WTC11 (cell line): ENCODE data around the gene ERC2. TPM values are rescaled to one million over a fixed set of nuclear protein-coding genes. Genes with fewer than 3 reads are reported as not detected.

Source experiments
- ATAC-seq: fragments of 200-7000 bp; cut with Tn5 transposase; 2 replicates; pipeline ENCODE4 v1.10.0; 2021; ENCODE audit warnings: mild to moderate bottlenecking, moderate library complexity
- CTCF ChIA-PET: fragments of 300-600 bp; sonication (Branson Sonifier 250); formaldehyde crosslinking; loops from one replicate; lab custom pipeline; 2021; ENCODE audit warnings: antibody characterized with exemption; lab: Charles Lee
- POLR2A ChIA-PET: fragments of 350-600 bp; sonication (Branson Sonifier 250); formaldehyde crosslinking; loops from one replicate; lab custom pipeline; 2021; ENCODE audit warnings: antibody characterized with exemption; lab: Charles Lee
- DNase-seq: peaks from one replicate; pipeline ENCODE4 v3.0.0; 2021; ENCODE audit warnings: low spot score
- H3K27ac Mint-ChIP-seq: 2 replicates; pipeline ENCODE4 v1.8.0; 2021; ENCODE audit warnings: mixed read lengths
- H3K27me3 Mint-ChIP-seq: 2 replicates; pipeline ENCODE4 v1.8.0; 2021; ENCODE audit warnings: low read depth, mild to moderate bottlenecking, moderate library complexity, mixed read lengths
- H3K36me3 Mint-ChIP-seq: 2 replicates; pipeline ENCODE4 v1.8.0; 2021; ENCODE audit warnings: mixed read lengths
- H3K4me1 Mint-ChIP-seq: 2 replicates; pipeline ENCODE4 v1.8.0; 2022; ENCODE audit warnings: mixed read lengths
- H3K4me3 Mint-ChIP-seq: 2 replicates; pipeline ENCODE4 v1.8.0; 2021; ENCODE audit warnings: mild to moderate bottlenecking, moderate library complexity, mixed read lengths
- H3K9me3 Mint-ChIP-seq: 2 replicates; pipeline ENCODE4 v1.8.0; 2021; ENCODE audit warnings: mixed read lengths
- ATF1 ChIP-seq: sonication (generic); formaldehyde crosslinking; IDR thresholded peaks from 2 replicates; pipeline ENCODE4 v1.8.1; 2023; ENCODE audit warnings: mild to moderate bottlenecking, moderate library complexity, missing genetic modification reagents
- EMX1 ChIP-seq: fragments of 250-450 bp; sonication (Bioruptor Pico); IDR thresholded peaks from 2 replicates; pipeline ENCODE4 v1.8.0; 2021; ENCODE audit warnings: mild to moderate bottlenecking
- ETV6 ChIP-seq: sonication (generic); formaldehyde crosslinking; IDR thresholded peaks from 2 replicates; pipeline ENCODE4 v1.8.1; 2022; ENCODE audit warnings: mild to moderate bottlenecking, missing genetic modification reagents
- FOXP4 ChIP-seq: sonication (generic); formaldehyde crosslinking; IDR thresholded peaks from 2 replicates; pipeline ENCODE4 v1.8.0; 2022; ENCODE audit warnings: mild to moderate bottlenecking, missing genetic modification reagents
- GTF2I ChIP-seq: fragments of 250-450 bp; sonication (Bioruptor Pico); conservative IDR thresholded peaks from 2 replicates; pipeline ENCODE4 v1.4.0; 2021; ENCODE audit warnings: mild to moderate bottlenecking
- JAZF1 ChIP-seq: fragments of 250-450 bp; sonication (Bioruptor Pico); IDR thresholded peaks from 2 replicates; pipeline ENCODE4 v1.9.0; 2021; ENCODE audit warnings: moderate library complexity, mild to moderate bottlenecking, inconsistent platforms
- JUN ChIP-seq: sonication (generic); formaldehyde crosslinking; IDR thresholded peaks from 2 replicates; pipeline ENCODE4 v1.8.0; 2023; ENCODE audit warnings: mild to moderate bottlenecking, missing genetic modification reagents
- KAT7 ChIP-seq: sonication (generic); formaldehyde crosslinking; IDR thresholded peaks from 2 replicates; pipeline ENCODE4 v1.8.1; 2023; ENCODE audit warnings: missing genetic modification reagents, mild to moderate bottlenecking, borderline replicate concordance
- NFATC4 ChIP-seq: fragments of 250-450 bp; sonication (Bioruptor Pico); IDR thresholded peaks from 2 replicates; pipeline ENCODE4 v1.9.0; 2021; ENCODE audit warnings: mild to moderate bottlenecking
- NFE2L1 ChIP-seq: sonication (generic); formaldehyde crosslinking; IDR thresholded peaks from 2 replicates; pipeline ENCODE4 v1.8.1; 2023; ENCODE audit warnings: missing genetic modification reagents
- NR2C2 ChIP-seq: sonication (generic); formaldehyde crosslinking; IDR thresholded peaks from 2 replicates; pipeline ENCODE4 v1.8.0; 2022; ENCODE audit warnings: mild to moderate bottlenecking, missing genetic modification reagents
- NR3C1 ChIP-seq: sonication (generic); formaldehyde crosslinking; conservative IDR thresholded peaks from 2 replicates; pipeline ENCODE4 v1.8.1; 2023; ENCODE audit warnings: low read depth, mild to moderate bottlenecking, missing genetic modification reagents
- PRRX2 ChIP-seq: fragments of 250-450 bp; sonication (Bioruptor Pico); IDR thresholded peaks from 2 replicates; pipeline ENCODE4 v1.8.0; 2021; ENCODE audit warnings: mild to moderate bottlenecking
- RELA ChIP-seq: sonication (generic); formaldehyde crosslinking; IDR thresholded peaks from 2 replicates; pipeline ENCODE4 v1.8.1; 2022; ENCODE audit warnings: missing genetic modification reagents, mild to moderate bottlenecking, borderline replicate concordance
- RORB ChIP-seq: fragments of 250-450 bp; sonication (Bioruptor Pico); IDR thresholded peaks from 2 replicates; pipeline ENCODE4 v1.9.0; 2021; ENCODE audit warnings: mild to moderate bottlenecking
- SP1 ChIP-seq: sonication (generic); formaldehyde crosslinking; conservative IDR thresholded peaks from 2 replicates; pipeline ENCODE4 v1.8.1; 2022; ENCODE audit warnings: missing genetic modification reagents
- STAT6 ChIP-seq: sonication (generic); formaldehyde crosslinking; conservative IDR thresholded peaks from 2 replicates; pipeline ENCODE4 v1.8.1; 2023; ENCODE audit warnings: mild to moderate bottlenecking, low read depth, missing genetic modification reagents, moderate library complexity
- TCF7 ChIP-seq: sonication (generic); formaldehyde crosslinking; IDR thresholded peaks from 2 replicates; pipeline ENCODE4 v1.8.0; 2022; ENCODE audit warnings: mild to moderate bottlenecking, low read depth, missing genetic modification reagents, moderate library complexity
- TEAD4 ChIP-seq: sonication (generic); formaldehyde crosslinking; IDR thresholded peaks from 2 replicates; pipeline ENCODE4 v1.8.0; 2022; ENCODE audit warnings: mild to moderate bottlenecking, missing genetic modification reagents
- USF2 ChIP-seq: sonication (generic); formaldehyde crosslinking; IDR thresholded peaks from 2 replicates; pipeline ENCODE4 v1.8.1; 2023; ENCODE audit warnings: mild to moderate bottlenecking, missing genetic modification reagents, moderate library complexity
- ZBTB21 ChIP-seq: sonication (generic); formaldehyde crosslinking; IDR thresholded peaks from 2 replicates; pipeline ENCODE4 v1.8.1; 2023; ENCODE audit warnings: mild to moderate bottlenecking, missing genetic modification reagents, borderline replicate concordance
- ZNF138 ChIP-seq: sonication (generic); formaldehyde crosslinking; conservative IDR thresholded peaks from 2 replicates; pipeline ENCODE4 v1.8.1; 2022; ENCODE audit warnings: mild to moderate bottlenecking, moderate library complexity, missing genetic modification reagents
- ZNF423 ChIP-seq: fragments of 250-450 bp; sonication (Bioruptor Pico); IDR thresholded peaks from 2 replicates; pipeline ENCODE4 v2.1.2; 2022; ENCODE audit warnings: mild to moderate bottlenecking, moderate library complexity
- total RNA-seq: library from RNA; stranded (reverse); gene quantifications from 3 replicates; pipeline ENCODE4 v1.2.3, GENCODE V29; 2021
- TF ChIP-seq, protein P1 (sequence below): sonication (generic); formaldehyde crosslinking; IDR thresholded peaks from 2 replicates; pipeline ENCODE4 v1.8.1; 2022; ENCODE audit warnings: mild to moderate bottlenecking, moderate library complexity, missing genetic modification reagents
- TF ChIP-seq, protein P2 (sequence below): sonication (generic); formaldehyde crosslinking; IDR thresholded peaks from 2 replicates; pipeline ENCODE4 v1.8.0; 2022; ENCODE audit warnings: mild to moderate bottlenecking, missing genetic modification reagents
- TF ChIP-seq, protein P3 (sequence below): sonication (generic); formaldehyde crosslinking; IDR thresholded peaks from 2 replicates; pipeline ENCODE4 v1.8.0; 2022; ENCODE audit warnings: mild to moderate bottlenecking, missing genetic modification reagents

Gene ERC2
- total RNA-seq, 1 experiment from 2014 or later: 23.5 TPM

- TF ChIP-seq NFATC4 (CRISPR knock-in tag) (no peak), SP1 (CRISPR knock-in tag) (no peak), TCF7 (CRISPR knock-in tag) (no peak), JUN (no peak), NR3C1 (CRISPR knock-in tag) (no peak), GTF2I (CRISPR knock-in tag) (no peak), NFE2L1 (CRISPR knock-in tag) (no peak), ZNF138 (CRISPR knock-in tag) (no peak)
- TF ChIP-seq, protein P1, sequence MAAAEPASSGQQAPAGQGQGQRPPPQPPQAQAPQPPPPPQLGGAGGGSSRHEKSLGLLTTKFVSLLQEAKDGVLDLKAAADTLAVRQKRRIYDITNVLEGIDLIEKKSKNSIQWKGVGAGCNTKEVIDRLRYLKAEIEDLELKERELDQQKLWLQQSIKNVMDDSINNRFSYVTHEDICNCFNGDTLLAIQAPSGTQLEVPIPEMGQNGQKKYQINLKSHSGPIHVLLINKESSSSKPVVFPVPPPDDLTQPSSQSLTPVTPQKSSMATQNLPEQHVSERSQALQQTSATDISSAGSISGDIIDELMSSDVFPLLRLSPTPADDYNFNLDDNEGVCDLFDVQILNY (CRISPR knock-in tag): no peak
- TF ChIP-seq, protein P2, sequence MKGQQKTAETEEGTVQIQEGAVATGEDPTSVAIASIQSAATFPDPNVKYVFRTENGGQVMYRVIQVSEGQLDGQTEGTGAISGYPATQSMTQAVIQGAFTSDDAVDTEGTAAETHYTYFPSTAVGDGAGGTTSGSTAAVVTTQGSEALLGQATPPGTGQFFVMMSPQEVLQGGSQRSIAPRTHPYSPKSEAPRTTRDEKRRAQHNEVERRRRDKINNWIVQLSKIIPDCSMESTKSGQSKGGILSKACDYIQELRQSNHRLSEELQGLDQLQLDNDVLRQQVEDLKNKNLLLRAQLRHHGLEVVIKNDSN (CRISPR knock-in tag): no peak
- TF ChIP-seq, all 79 proteins: peak for 0
Measured at GRCh38 chr3:56459719-56460118, 8.5 kb downstream of the ERC2 start (continued).

- peaks cover 30% of the 10 kb centered on the region for H3K4me1 Mint-ChIP-seq
- no peaks in the 10 kb centered on the region for H3K36me3 Mint-ChIP-seq
- POLR2A ChIA-PET: no interaction called here
- no peak for ATAC-seq
- H3K27me3 Mint-ChIP-seq: no peaks in the 10 kb centered on the region
- no peaks in the 10 kb centered on the region for H3K9me3 Mint-ChIP-seq
- DNase-seq: no peak
- TF ChIP-seq NR2C2 (CRISPR knock-in tag): no peak
- TF ChIP-seq RORB (CRISPR knock-in tag): no peak
- no peak for TF ChIP-seq STAT6 (CRISPR knock-in tag)
- TF ChIP-seq JAZF1: no peak
- TF ChIP-seq FOXP4 (CRISPR knock-in tag): no peak
- no peak for TF ChIP-seq ATF1 (CRISPR knock-in tag)
- no peak for TF ChIP-seq TEAD4 (CRISPR knock-in tag)
- TF ChIP-seq ZBTB21: no peak
- no peak for TF ChIP-seq GTF2I (CRISPR knock-in tag)
- TF ChIP-seq ETV6 (CRISPR knock-in tag): no peak
- TF ChIP-seq USF2 (CRISPR knock-in tag): no peak
- TF ChIP-seq, protein P2 (CRISPR knock-in tag): no peak
- no peak for TF ChIP-seq PRRX2 (CRISPR knock-in tag)
- no peak for TF ChIP-seq EMX1
- no peak for TF ChIP-seq ZNF423
- TF ChIP-seq KAT7 (CRISPR knock-in tag): no peak
- TF ChIP-seq, protein P3, sequence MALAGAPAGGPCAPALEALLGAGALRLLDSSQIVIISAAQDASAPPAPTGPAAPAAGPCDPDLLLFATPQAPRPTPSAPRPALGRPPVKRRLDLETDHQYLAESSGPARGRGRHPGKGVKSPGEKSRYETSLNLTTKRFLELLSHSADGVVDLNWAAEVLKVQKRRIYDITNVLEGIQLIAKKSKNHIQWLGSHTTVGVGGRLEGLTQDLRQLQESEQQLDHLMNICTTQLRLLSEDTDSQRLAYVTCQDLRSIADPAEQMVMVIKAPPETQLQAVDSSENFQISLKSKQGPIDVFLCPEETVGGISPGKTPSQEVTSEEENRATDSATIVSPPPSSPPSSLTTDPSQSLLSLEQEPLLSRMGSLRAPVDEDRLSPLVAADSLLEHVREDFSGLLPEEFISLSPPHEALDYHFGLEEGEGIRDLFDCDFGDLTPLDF (CRISPR knock-in tag): no peak
- TF ChIP-seq RELA (CRISPR knock-in tag): no peak
- no peak overlapping the region for H3K4me3 Mint-ChIP-seq
- no peak overlapping the region for H3K27ac Mint-ChIP-seq
- CTCF ChIA-PET: interaction anchor here (1.2 to 3.5 kb wide), 4 partner anchors 11 to 118 kb away, joined by 4 to 13 read pairs (median 6); no protein-coding TSS in a partner anchor
Measured at GRCh38 chr3:56459104-56459496, 9.2 kb downstream of the ERC2 start.
